Bronchial epithelial cell (primary cell): Measurements from ENCODE around the gene HOXA4. TPM values are rescaled to one million over a fixed set of nuclear protein-coding genes. Genes with fewer than 3 reads are reported as not detected.

ENCODE experiments used
- DNase-seq: peaks from one replicate; pipeline ENCODE4 v3.0.0-alpha.2; 2010; ENCODE audit warnings: low read depth
- FAIRE-seq: peaks from 2 replicates; lab custom pipeline; 2011; peaks lifted over from hg19 to GRCh38; lab: Jason Lieb, UNC
- H3K27me3 ChIP-seq: 2 replicates; pipeline ENCODE4 v1.5.1; 2011; ENCODE audit warnings: low read length; ENCODE audit not compliant: control insufficient read depth, insufficient read depth
- H3K36me3 ChIP-seq: 2 replicates; pipeline ENCODE4 v1.5.1; 2011; ENCODE audit warnings: low read length; ENCODE audit not compliant: control insufficient read depth, insufficient read depth
- H3K4me3 ChIP-seq: 2 replicates; pipeline ENCODE4 v1.5.1; 2011; ENCODE audit warnings: mild to moderate bottlenecking, low read depth, low read length, control low read depth
- CTCF ChIP-seq: IDR thresholded peaks from 2 replicates; pipeline ENCODE4 v1.5.1; 2011; ENCODE audit warnings: mild to moderate bottlenecking, moderate library complexity, low read length, control low read depth, inconsistent platforms; ENCODE audit not compliant: insufficient read depth, severe bottlenecking
- total RNA-seq: library from RNA; depleted of rRNA; stranded (reverse); fragments of >200 nt; gene quantifications from 2 replicates; pipeline ENCODE4 v1.2.1, GENCODE V29; 2014

HOXA4 gene
- total RNA-seq, 1 donor from 2014 or later = not detected

DNA sequence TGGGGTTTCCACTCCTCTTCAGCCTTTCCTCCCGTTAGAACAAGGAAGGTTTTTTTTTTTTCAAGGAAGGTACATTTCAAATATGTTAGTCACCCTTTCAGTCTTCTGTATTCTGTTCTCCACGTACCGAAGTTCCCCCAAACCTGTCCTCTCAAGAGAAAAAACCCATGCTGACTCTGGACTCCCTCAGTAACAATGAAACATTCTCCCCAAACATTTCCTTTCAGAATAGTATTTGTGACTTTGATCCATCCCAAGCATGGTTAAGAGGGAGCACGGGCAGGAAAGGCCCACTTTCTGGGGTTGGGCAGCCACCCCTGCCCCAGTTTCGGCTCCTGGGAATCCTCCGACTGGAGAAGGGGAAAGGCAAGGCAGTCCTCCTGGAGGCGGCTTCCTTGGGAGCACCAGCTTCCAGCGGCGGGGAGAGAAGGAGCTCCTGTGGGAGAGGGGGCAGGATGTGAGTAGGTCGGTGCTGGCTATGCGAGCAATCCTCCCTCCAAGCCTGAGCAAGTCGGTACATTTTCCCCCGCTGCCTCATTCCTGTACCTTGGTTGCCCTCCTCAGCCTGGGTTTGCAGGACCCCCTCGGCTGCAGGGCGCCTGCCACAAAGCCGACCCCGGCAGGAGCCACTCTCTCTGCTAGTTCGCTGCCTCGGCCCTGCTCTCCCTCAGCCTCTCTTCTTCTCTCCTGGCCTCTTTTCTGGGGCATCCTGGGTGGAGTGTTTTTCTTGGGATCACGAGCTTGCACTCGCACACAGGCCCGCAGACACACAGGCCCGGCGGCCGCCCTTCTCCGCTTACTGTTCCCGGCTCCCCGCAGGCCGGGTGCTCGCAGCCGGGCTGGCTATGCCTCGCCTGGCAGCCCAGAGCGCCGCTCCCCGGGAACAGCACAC, 32.6 kb downstream of the HOXA4 start:
- Histone ChIP-seq H3K27me3 (peaks cover 35% of the 10 kb centered on the region), H3K36me3 (no peaks in the 10 kb centered on the region), H3K4me3 (no peak overlapping the region)
- FAIRE-seq = no peak
- peak; percentile 59 for DNase-seq
- TF ChIP-seq CTCF = no peak

GRCh38 chr7:27096768-27097514, 33.6 kb downstream of the HOXA4 start:
- Histone ChIP-seq H3K27me3 (peaks cover 33% of the 10 kb centered on the region), H3K36me3 (no peaks in the 10 kb centered on the region), H3K4me3 (peak overlapping the region; percentile 58)
- FAIRE-seq = no peak
- no peak for DNase-seq
- TF ChIP-seq CTCF = peak; percentile 1

DNA sequence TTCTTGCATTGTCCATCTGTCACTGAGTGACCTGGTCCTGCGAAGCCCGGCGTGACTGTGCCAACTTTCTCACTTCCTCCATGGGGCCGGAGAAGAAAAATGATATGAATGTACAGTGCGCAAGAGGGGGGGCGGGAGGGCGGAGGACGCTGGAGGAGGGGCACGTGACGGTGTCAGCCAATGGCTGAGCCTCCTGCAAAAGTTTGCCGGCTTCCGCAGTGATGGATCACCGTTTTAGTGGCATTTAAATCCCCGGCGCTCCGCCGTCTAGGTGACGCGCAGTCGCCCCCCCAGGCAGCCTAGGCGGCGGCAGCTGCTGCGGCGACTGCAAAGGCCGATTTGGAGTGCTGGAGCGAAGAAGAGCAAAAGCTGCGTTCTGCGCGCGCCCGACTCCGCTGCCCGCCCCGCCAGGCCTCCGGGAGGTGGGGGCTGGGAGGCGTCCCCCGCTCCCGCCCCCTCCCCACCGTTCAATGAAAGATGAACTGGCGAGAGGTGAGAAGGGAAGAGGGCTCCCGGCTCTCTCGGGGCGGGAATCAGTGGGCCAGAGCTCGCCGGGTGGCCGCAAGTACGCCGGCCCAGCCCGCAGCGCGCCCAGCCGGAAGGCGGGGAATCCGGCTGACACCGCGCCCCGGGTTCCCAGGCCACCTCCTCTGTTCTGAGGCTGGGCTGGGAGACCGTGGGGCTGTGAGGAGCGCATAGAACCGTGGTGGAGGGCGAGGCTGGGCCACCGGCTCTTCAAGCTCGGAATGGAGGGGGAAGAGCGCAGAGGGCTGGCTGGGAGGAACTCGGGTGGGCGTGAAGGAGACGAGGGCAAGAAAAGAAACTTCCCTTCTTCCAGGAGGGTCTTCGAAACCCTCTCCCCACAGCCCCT, 34.4 kb downstream of the HOXA4 start, which contains the start of gene HOXA1:
Gene HOXA1, minus strand, starts transcription at position 104 of the 871 bp plus-strand sequence. Its CDS starts 88 bp downstream, at position 16.
- TF ChIP-seq CTCF = no peak
- no peak for FAIRE-seq
- H3K36me3 ChIP-seq = no peaks in the 10 kb centered on the region
- DNase-seq = peak; percentile 74
- peak within 1 kb of the TSS; percentile 58 for H3K4me3 ChIP-seq
- peaks cover 31% of the 10 kb centered on the region for H3K27me3 ChIP-seq

DNA sequence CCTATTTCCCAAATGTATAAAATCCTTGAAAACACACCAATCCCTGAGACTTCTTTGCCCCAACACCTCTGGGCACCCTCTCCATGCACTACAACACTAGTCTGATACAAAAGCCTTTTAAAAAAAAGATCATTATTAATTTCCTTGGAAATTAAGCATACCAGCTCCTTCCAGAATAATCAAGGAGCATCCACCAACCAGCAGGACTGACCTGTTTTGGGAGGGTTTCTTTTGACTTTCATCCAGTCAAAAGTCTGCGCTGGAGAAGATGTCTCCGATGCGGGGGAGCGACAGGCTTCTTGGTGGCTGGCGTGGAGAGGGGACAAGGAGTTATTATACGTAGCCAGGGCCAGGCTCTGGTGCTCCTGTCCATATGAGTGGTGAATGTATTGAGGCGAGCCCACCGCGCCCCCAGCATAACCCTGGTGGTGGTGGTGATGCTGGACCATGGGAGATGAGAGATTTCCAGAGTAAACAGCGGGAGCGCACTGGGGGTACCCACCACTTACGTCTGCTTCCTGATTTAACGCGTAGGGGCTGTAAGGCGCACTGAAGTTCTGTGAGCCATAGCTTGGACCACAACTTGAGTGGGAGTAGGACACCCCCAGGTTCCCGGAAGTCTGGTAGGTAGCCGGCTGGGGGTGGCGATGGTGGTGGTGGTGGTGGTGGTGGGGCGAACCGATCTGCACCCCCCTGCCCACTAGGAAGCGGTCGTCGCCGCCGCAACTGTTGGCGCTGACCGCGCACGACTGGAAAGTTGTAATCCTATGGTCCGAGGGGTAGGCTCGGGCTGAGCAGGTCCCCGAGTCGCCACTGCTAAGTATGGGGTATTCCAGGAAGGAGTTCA, 35.3 kb downstream of the HOXA4 start:
- DNase-seq = no peak
- H3K36me3 ChIP-seq = no peaks in the 10 kb centered on the region
- no peak for FAIRE-seq
- TF ChIP-seq CTCF = no peak
- H3K4me3 ChIP-seq = peak overlapping the region; percentile 58
- peaks cover 29% of the 10 kb centered on the region for H3K27me3 ChIP-seq
